Lung (tissue), 12 donors: ENCODE results near the gene ELP5. TPM values are rescaled to one million over a fixed set of nuclear protein-coding genes. Genes with fewer than 3 reads are reported as not detected.

ENCODE experiments used
- ATAC-seq: fragments of 200-7000 bp; cut with Tn5 transposase; one replicate; pipeline ENCODE4 v1.9.1; 2020; ENCODE audit warnings: moderate number of reproducible peaks; ENCODE audit not compliant: insufficient read depth, low FRiP score
- DNase-seq, 3 donors: peaks; one replicate each; pipeline ENCODE4 v3.0.0-alpha.2; 2013 to 2017
- H3K27ac ChIP-seq, 2 donors: one replicate each; pipeline ENCODE4 v1.5.1; 2013; ENCODE audit warnings: mild to moderate bottlenecking in 2 of 2, moderate library complexity in 2 of 2, control low read depth in 1 of 2, inconsistent platforms in 1 of 2, low read depth in 1 of 2, low read length in 1 of 2
- H3K27me3 ChIP-seq, 3 donors: one replicate each; pipeline ENCODE4 v1.5.1; 2013; ENCODE audit warnings: low read length in 2 of 3; ENCODE audit not compliant: control insufficient read depth in 3 of 3, insufficient read depth in 3 of 3
- H3K36me3 ChIP-seq, 4 donors: one replicate each; pipeline ENCODE4 v1.5.1; 2013; ENCODE audit warnings: low read length in 4 of 4, mild to moderate bottlenecking in 1 of 4, moderate library complexity in 1 of 4; ENCODE audit not compliant: control insufficient read depth in 4 of 4, insufficient read depth in 4 of 4
- H3K4me1 ChIP-seq, 5 donors: one replicate each; pipeline ENCODE4 v1.5.1; 2013; ENCODE audit warnings: low read length in 5 of 5, mild to moderate bottlenecking in 2 of 5, moderate library complexity in 1 of 5; ENCODE audit not compliant: control insufficient read depth in 5 of 5, insufficient read depth in 5 of 5
- H3K4me3 ChIP-seq: one replicate; pipeline ENCODE4 v1.5.1; 2013; ENCODE audit warnings: mild to moderate bottlenecking, control low read depth, moderate library complexity
- H3K9ac ChIP-seq, 2 donors: one replicate each; pipeline ENCODE4 v1.5.1; 2013; ENCODE audit warnings: low read length in 2 of 2, control low read depth in 1 of 2; ENCODE audit not compliant: insufficient read depth in 1 of 2
- H3K9me3 ChIP-seq, 4 donors: one replicate each; pipeline ENCODE4 v1.5.1; 2013; ENCODE audit warnings: low read length in 3 of 4, mild to moderate bottlenecking in 1 of 4, moderate library complexity in 1 of 4; ENCODE audit not compliant: control insufficient read depth in 4 of 4, insufficient read depth in 3 of 4
- CTCF ChIP-seq: IDR thresholded peaks from 2 replicates; pipeline ENCODE4 v1.5.1; 2012; ENCODE audit warnings: mild to moderate bottlenecking; ENCODE audit errors: control extremely low read depth, extremely low read depth
- WGBS, 2 donors: extraction: QIAGEN DNeasy Blood & Tissue Kit; methylation state at CpG; one replicate each; pipeline ENCODE4 v1.1.7; 2013; 5-methylcytosine and 5-hydroxymethylcytosine counted together
- polyA plus RNA-seq, 2 donors: library from polyadenylated mRNA; stranded (reverse); fragments of 200-250 nt; gene quantifications; one replicate each; pipeline ENCODE4 v1.2.1, GENCODE V29; 2013
- total RNA-seq, 2 donors: library from RNA; depleted of rRNA in 1 of 2; stranded (reverse); fragments of >200 nt in 1 of 2; gene quantifications; one replicate each; pipeline ENCODE4 v1.2.1, GENCODE V29; 2014 to 2021
- donor health status: control.
- donor health status: control.
- donor health status: Bipolar disorder and iron deficiency.
- donor health status: healthy.
- donor health status: DM: yes; HTN: yes; CAD: no.

The ELP5 gene
- total and polyA plus RNA-seq, 4 donors, result 19.8 to 63.2 (median 36.6) TPM

DNA sequence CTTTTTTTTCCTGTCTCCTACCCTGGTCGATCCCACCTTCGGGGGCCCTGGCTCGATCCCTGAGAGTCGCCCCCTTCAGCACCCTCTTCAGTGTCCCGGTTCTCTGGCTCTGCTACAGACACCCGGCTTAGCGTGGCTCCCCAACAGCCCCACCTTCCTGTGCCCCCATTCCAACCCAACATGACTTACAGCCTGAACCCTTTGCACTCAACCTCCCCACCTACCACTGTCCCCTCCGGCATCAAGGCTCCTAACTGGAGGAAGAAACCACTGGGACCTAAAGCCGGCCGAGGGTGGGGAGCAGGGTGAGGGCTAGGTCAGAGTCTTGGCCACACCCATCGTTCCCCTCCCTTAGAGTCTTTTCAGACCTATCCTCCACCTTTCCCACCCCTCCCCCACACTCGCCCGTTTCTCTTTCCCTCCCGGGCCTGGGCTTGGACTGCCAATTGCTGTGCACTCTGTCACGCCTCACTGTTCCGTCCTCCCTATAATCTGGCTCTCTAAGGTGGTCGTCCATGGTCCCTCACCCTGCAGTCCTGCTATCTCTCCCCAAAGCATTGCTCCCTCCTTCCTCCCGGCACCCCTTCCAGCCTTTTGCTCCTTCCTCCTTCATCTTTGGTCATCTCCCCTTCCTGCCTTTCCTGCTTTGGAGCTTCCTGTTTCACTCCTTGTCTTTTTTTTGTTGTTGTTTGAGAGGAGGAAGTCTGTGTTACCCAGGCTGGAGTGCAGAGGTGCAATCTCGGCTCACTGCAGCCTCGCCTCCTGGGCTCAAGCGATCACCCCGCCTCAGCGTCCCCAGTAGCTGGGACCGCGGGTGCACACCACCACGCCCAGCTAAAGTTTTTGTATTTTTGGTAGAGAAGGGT, 11.2 kb downstream of the ELP5 start:
- ATAC-seq (peak; percentile 25), DNase-seq (peak; percentile 38 to 61 (median 45))
- no peaks in the 10 kb centered on the region for H3K9me3 ChIP-seq
- peaks cover 0 to 11% (median 0%) of the 10 kb centered on the region in 5 donors for H3K4me1 ChIP-seq
- no peak for TF ChIP-seq CTCF
- H3K27me3 ChIP-seq, result peaks cover 0 to 23% (median 18%) of the 10 kb centered on the region in 3 donors
- peak overlapping the region; percentile 57 for H3K4me3 ChIP-seq
- WGBS, 2 donors, result 5 to 6% methylated on average over 26 of the region's 26 CpGs
- H3K27ac ChIP-seq, result peak overlapping the region in 1 of 2 donors; percentile 90
- H3K9ac ChIP-seq, result peak overlapping the region; percentile 16 to 28
- H3K36me3 ChIP-seq, result peaks cover 0 to 10% (median 3%) of the 10 kb centered on the region in 4 donors

DNA sequence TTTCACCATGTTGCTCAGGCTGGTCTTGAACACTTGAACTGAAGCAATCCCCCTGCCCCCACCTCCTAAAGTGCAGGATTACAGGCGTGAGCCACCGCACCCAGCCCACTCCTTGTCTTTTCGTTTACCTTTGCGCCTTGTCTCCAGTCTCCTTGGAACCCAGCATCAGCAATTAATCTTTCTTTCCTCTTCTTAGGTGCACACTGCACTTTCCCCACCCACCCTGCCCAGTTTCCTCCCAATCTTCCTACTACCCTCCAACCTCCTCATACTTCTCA, 11.7 kb downstream of the ELP5 start:
- no peak for TF ChIP-seq CTCF
- peaks cover 0 to 10% (median 2%) of the 10 kb centered on the region in 4 donors for H3K36me3 ChIP-seq
- WGBS, 2 donors, result 38 to 42% methylated on average over 4 of the region's 4 CpGs
- no peak overlapping the region for H3K4me3 ChIP-seq
- H3K27ac ChIP-seq, result peak overlapping the region in 1 of 2 donors; percentile 90
- no peak for DNase-seq
- H3K9me3 ChIP-seq, result no peaks in the 10 kb centered on the region
- no peak overlapping the region for H3K9ac ChIP-seq
- peaks cover 0 to 23% (median 18%) of the 10 kb centered on the region in 3 donors for H3K27me3 ChIP-seq
- H3K4me1 ChIP-seq, result peaks cover 0 to 11% (median 0%) of the 10 kb centered on the region in 5 donors
- ATAC-seq, result no peak

GRCh38 chr17:7266784-7267183, 14.8 kb downstream of the ELP5 start:
- Histone ChIP-seq H3K4me3 (no peak overlapping the region), H3K9ac (no peak overlapping the region), H3K36me3 (no peaks in the 10 kb centered on the region), H3K9me3 (no peaks in the 10 kb centered on the region), H3K27ac (no peak overlapping the region), H3K4me1 (peaks cover 0 to 6% (median 0%) of the 10 kb centered on the region in 5 donors), H3K27me3 (peaks cover 0 to 18% (median 16%) of the 10 kb centered on the region in 3 donors)
- TF ChIP-seq CTCF, result no peak
- WGBS, 2 donors, result 69 to 70% methylated on average over 1 of the region's 1 CpG
- DNase-seq (no peak), ATAC-seq (no peak)
